Body of pancreas (tissue), 4 donors: Measurements from ENCODE around the gene SETBP1.

Experiments used
- POLR2A ChIP-seq, 3 donors: fragments of 450-650 bp; IDR thresholded peaks; one replicate each; pipeline ENCODE4 v1.6.1; 2016; ENCODE audit warnings: antibody characterized with exemption in 3 of 3, mild to moderate bottlenecking in 2 of 3
- TF ChIP-seq, protein P1 (sequence below), 7 experiments: fragments of 450-650 bp in 4 of 7; fragments of 200-600 bp in 3 of 7; sonication (generic) in 3 of 7; IDR thresholded peaks; one replicate each; pipeline ENCODE4 v1.5.1; 2016 to 2019; ENCODE audit warnings: antibody characterized with exemption in 7 of 7

DNA sequence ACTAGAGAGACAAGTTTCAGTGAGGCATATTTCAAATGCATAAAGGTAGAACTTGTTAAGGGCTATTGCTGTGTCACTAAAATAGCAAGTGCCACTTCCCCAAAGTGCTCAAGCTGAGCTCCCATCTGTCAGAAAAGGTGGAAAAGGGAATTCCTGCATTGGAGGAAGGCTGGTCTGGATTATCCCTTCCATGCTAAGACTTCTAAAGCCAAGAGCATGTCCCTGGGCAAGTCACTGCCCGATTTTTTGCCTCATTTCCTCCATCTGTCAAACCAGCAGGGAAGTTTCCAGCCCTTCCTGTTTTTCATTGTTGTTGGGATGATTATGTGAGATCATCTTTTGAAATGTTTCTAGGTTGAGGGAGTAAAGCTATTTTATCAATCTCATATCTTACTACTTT lies 175.5 kb downstream of the SETBP1 start:
- TF ChIP-seq, protein P1, sequence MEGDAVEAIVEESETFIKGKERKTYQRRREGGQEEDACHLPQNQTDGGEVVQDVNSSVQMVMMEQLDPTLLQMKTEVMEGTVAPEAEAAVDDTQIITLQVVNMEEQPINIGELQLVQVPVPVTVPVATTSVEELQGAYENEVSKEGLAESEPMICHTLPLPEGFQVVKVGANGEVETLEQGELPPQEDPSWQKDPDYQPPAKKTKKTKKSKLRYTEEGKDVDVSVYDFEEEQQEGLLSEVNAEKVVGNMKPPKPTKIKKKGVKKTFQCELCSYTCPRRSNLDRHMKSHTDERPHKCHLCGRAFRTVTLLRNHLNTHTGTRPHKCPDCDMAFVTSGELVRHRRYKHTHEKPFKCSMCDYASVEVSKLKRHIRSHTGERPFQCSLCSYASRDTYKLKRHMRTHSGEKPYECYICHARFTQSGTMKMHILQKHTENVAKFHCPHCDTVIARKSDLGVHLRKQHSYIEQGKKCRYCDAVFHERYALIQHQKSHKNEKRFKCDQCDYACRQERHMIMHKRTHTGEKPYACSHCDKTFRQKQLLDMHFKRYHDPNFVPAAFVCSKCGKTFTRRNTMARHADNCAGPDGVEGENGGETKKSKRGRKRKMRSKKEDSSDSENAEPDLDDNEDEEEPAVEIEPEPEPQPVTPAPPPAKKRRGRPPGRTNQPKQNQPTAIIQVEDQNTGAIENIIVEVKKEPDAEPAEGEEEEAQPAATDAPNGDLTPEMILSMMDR (IDR thresholded peaks at IDR 0.05) = no peak
- TF ChIP-seq POLR2A (IDR thresholded peaks at IDR 0.05) = no peak
